ENCODE measurements around the gene HLCS.

Gene HLCS

GRCh38 chr21:36915014-36915695 lies 51.3 kb downstream of the HLCS start:
- DNase-seq (ENCODE audit: low read depth, low spot score): no peak

GRCh38 chr21:36914244-36915013 lies 52.0 kb downstream of the HLCS start:
- DNase-seq (ENCODE audit: low read depth, low spot score): no peak

GRCh38 chr21:36913247-36914169 lies 53.0 kb downstream of the HLCS start:
- no peak for DNase-seq (ENCODE audit: low read depth, low spot score)

GRCh38 chr21:36910581-36911307 lies 55.7 kb downstream of the HLCS start:
- no peak for DNase-seq (ENCODE audit: low read depth, low spot score)

GRCh38 chr21:36909901-36910561 lies 56.4 kb downstream of the HLCS start:
- no peak for DNase-seq (ENCODE audit: low read depth, low spot score)

GRCh38 chr21:36909423-36909822 lies 57.0 kb downstream of the HLCS start:
- no peak for DNase-seq (ENCODE audit: low read depth, low spot score)

GRCh38 chr21:36908260-36908908 lies 58.1 kb downstream of the HLCS start:
- no peak for DNase-seq (ENCODE audit: low read depth, low spot score)

GRCh38 chr21:36904093-36904666 lies 62.3 kb downstream of the HLCS start:
- DNase-seq (ENCODE audit: low read depth, low spot score): no peak

GRCh38 chr21:36902793-36903192 lies 63.7 kb downstream of the HLCS start:
- DNase-seq (ENCODE audit: low read depth, low spot score): no peak

GRCh38 chr21:36902331-36902730 lies 64.1 kb downstream of the HLCS start:
- no peak for DNase-seq (ENCODE audit: low read depth, low spot score)

GRCh38 chr21:36901575-36901974 lies 64.9 kb downstream of the HLCS start:
- DNase-seq (ENCODE audit: low read depth, low spot score): no peak

- no peak for DNase-seq (ENCODE audit: low read depth, low spot score)
These were observed 72.9 kb downstream of the HLCS start for GRCh38 chr21:36893581-36893980.

- DNase-seq (ENCODE audit: low read depth, low spot score): no peak
These were observed 74.3 kb downstream of the HLCS start for GRCh38 chr21:36892201-36892600.

- no peak for DNase-seq (ENCODE audit: low read depth, low spot score)
These were observed 74.8 kb downstream of the HLCS start for GRCh38 chr21:36891692-36892091.

GRCh38 chr21:36891121-36891520 lies 75.3 kb downstream of the HLCS start:
- no peak for DNase-seq (ENCODE audit: low read depth, low spot score)

- no peak for DNase-seq (ENCODE audit: low read depth, low spot score)
These were observed 76.4 kb downstream of the HLCS start for GRCh38 chr21:36890086-36890485.

GRCh38 chr21:36889401-36889800 lies 77.1 kb downstream of the HLCS start:
- DNase-seq (ENCODE audit: low read depth, low spot score): no peak

GRCh38 chr21:36888466-36888865 lies 78.0 kb downstream of the HLCS start:
- DNase-seq (ENCODE audit: low read depth, low spot score): no peak

GRCh38 chr21:36887963-36888362 lies 78.5 kb downstream of the HLCS start:
- no peak for DNase-seq (ENCODE audit: low read depth, low spot score)
